Epithelial cell of prostate (primary cell): ENCODE data around the gene MAB21L4.
"Not testable (repeated sequence)": the region's sequence is repeated elsewhere in the genome, so short reads cannot be mapped to it uniquely, and the experiment has no call there.

Experiments used
- DNase-seq: peaks from one replicate; pipeline ENCODE4 v3.0.0-alpha.2; 2011; ENCODE audit warnings: low read depth, low spot score
- H3K27ac ChIP-seq: fragments of 450-650 bp; 2 replicates; pipeline ENCODE4 v1.5.1; 2017; ENCODE audit warnings: mild to moderate bottlenecking

The MAB21L4 gene

GRCh38 chr2:240847817-240848216, 48.1 kb downstream of the MAB21L4 start:
- no peak for DNase-seq

GRCh38 chr2:240846873-240847595, 48.9 kb downstream of the MAB21L4 start:
- H3K27ac ChIP-seq = no peak overlapping the region

More at GRCh38 chr2:240847817-240848216, 48.1 kb downstream of the MAB21L4 start:
- no peak overlapping the region for H3K27ac ChIP-seq

GRCh38 chr2:240846309-240846708, 49.6 kb downstream of the MAB21L4 start:
- not testable (repeated sequence) for DNase-seq, H3K27ac ChIP-seq

More at GRCh38 chr2:240846873-240847595, 48.9 kb downstream of the MAB21L4 start:
- no peak for DNase-seq

- DNase-seq = no peak
- H3K27ac ChIP-seq = no peak overlapping the region
Measured at GRCh38 chr2:240840435-240841060, 55.4 kb downstream of the MAB21L4 start.

- no peak for DNase-seq
- no peak overlapping the region for H3K27ac ChIP-seq
Measured at GRCh38 chr2:240839152-240840143, 56.5 kb downstream of the MAB21L4 start.

- no peak overlapping the region for H3K27ac ChIP-seq
- no peak for DNase-seq
Measured at GRCh38 chr2:240837621-240838020, 58.3 kb downstream of the MAB21L4 start.

GRCh38 chr2:240836781-240837467, 59.0 kb downstream of the MAB21L4 start:
- no peak for DNase-seq
- H3K27ac ChIP-seq = no peak overlapping the region
